NCI-H524 (cell line): Measurements from ENCODE around the gene LMOD3.
A peak's percentile ranks its signal among the peaks of the same experiment; 100 is the strongest.

Source experiments
- DNase-seq, 2 experiments: peaks; one replicate each; lab custom pipeline; 2025; lab: John Stamatoyannopoulos, UW

LMOD3 gene

GRCh38 chr3:69091389-69092029 is 30.9 kb downstream of the LMOD3 start:
- DNase-seq: no peak

GRCh38 chr3:69090021-69090420 is 32.4 kb downstream of the LMOD3 start:
- no peak for DNase-seq

GRCh38 chr3:69088063-69088462 is 34.3 kb downstream of the LMOD3 start:
- no peak for DNase-seq

GRCh38 chr3:69087030-69087791 is 35.2 kb downstream of the LMOD3 start:
- no peak for DNase-seq

GRCh38 chr3:69085833-69086722 is 36.3 kb downstream of the LMOD3 start:
- DNase-seq: peak; percentile 78 to 88

GRCh38 chr3:69085168-69085832 is 37.1 kb downstream of the LMOD3 start:
- DNase-seq: peak in 1 of 2 experiments; percentile 21

GRCh38 chr3:69084326-69085167 is 37.8 kb downstream of the LMOD3 start, which contains the start of gene ARL6IP5:
ARL6IP5 (plus strand) TSS chr3:69084937; CDS start chr3:69085048, 111 bp downstream.
- peak; percentile 46 to 81 for DNase-seq

GRCh38 chr3:69082805-69083204 is 39.6 kb downstream of the LMOD3 start:
- DNase-seq: peak in 1 of 2 experiments; percentile 3

- no peak for DNase-seq
These were observed 40.0 kb downstream of the LMOD3 start for GRCh38 chr3:69082361-69082760.

- peak; percentile 74 to 86 for DNase-seq
These were observed 40.7 kb downstream of the LMOD3 start for GRCh38 chr3:69081583-69082262.

GRCh38 chr3:69080233-69080920 is 42.0 kb downstream of the LMOD3 start, which contains the start of gene UBA3:
UBA3 (minus strand) TSS chr3:69080365; CDS start chr3:69080353, 12 bp downstream.
- peak; percentile 57 to 80 for DNase-seq

- DNase-seq: peak in 1 of 2 experiments; percentile 4
These were observed 42.9 kb downstream of the LMOD3 start for GRCh38 chr3:69079269-69080159.

GRCh38 chr3:69072928-69073327 is 49.5 kb downstream of the LMOD3 start:
- DNase-seq: peak; percentile 60 to 91

- no peak for DNase-seq
These were observed 56.3 kb downstream of the LMOD3 start for GRCh38 chr3:69066121-69066520.

GRCh38 chr3:69065318-69065964 is 57.0 kb downstream of the LMOD3 start:
- DNase-seq: no peak

- DNase-seq: no peak
These were observed 58.8 kb downstream of the LMOD3 start for GRCh38 chr3:69063636-69064035.

- no peak for DNase-seq
These were observed 62.7 kb downstream of the LMOD3 start for GRCh38 chr3:69059688-69060087.

GRCh38 chr3:69058947-69059224 is 63.5 kb downstream of the LMOD3 start:
- no peak for DNase-seq
